Natural killer cell (primary cell): Measurements from ENCODE around the gene KCNA3. TPM values are rescaled to one million over a fixed set of nuclear protein-coding genes. Genes with fewer than 3 reads are reported as not detected.

ENCODE experiments used
- ATAC-seq, 3 donors: fragments of 150-1000 bp in 2 of 3; fragments of 200-7000 bp in 1 of 3; cut with Tn5 transposase; 1 replicate in 1 of 3; 2 replicates in 2 of 3; pipeline ENCODE4 v1.10.0; 2021; ENCODE audit warnings: mild to moderate bottlenecking in 2 of 3, moderate library complexity in 2 of 3
- DNase-seq, 2 donors: peaks; one replicate each; pipeline versions ENCODE4 v3.0.0 to v3.0.0-alpha.2; 2013 to 2021; ENCODE audit warnings: mixed read lengths in 1 of 2
- H3K27ac ChIP-seq: one replicate; pipeline ENCODE4 v1.5.1; 2013; ENCODE audit warnings: mild to moderate bottlenecking, low read length
- H3K27me3 ChIP-seq: one replicate; pipeline ENCODE4 v1.6.1; 2013; ENCODE audit warnings: low read length; ENCODE audit not compliant: control insufficient read depth, insufficient read depth
- H3K36me3 ChIP-seq: one replicate; pipeline ENCODE4 v1.6.1; 2013; ENCODE audit warnings: low read length; ENCODE audit not compliant: control insufficient read depth, insufficient read depth
- H3K4me1 ChIP-seq: one replicate; pipeline ENCODE4 v1.6.1; 2013; ENCODE audit warnings: low read length; ENCODE audit not compliant: control insufficient read depth, insufficient read depth
- H3K4me3 ChIP-seq: one replicate; pipeline ENCODE4 v1.5.1; 2013; ENCODE audit warnings: low read length
- H3K9me3 ChIP-seq: one replicate; pipeline ENCODE4 v1.6.1; 2013; ENCODE audit warnings: low read length; ENCODE audit not compliant: control insufficient read depth, insufficient read depth
- H3K27ac Mint-ChIP-seq, 2 donors: one replicate each; pipeline ENCODE4 v1.8.0; 2022; ENCODE audit warnings: mild to moderate bottlenecking in 2 of 2, mixed read lengths in 2 of 2, moderate library complexity in 1 of 2
- H3K27me3 Mint-ChIP-seq, 2 donors: one replicate each; pipeline ENCODE4 v1.8.0; 2022; ENCODE audit warnings: low read depth in 2 of 2, mixed read lengths in 2 of 2
- H3K36me3 Mint-ChIP-seq: one replicate; pipeline ENCODE4 v1.8.0; 2022; ENCODE audit warnings: mixed read lengths
- H3K4me1 Mint-ChIP-seq, 2 donors: one replicate each; pipeline ENCODE4 v1.8.0; 2022; ENCODE audit warnings: mixed read lengths in 2 of 2
- H3K4me3 Mint-ChIP-seq: one replicate; pipeline ENCODE4 v1.8.0; 2022; ENCODE audit warnings: mild to moderate bottlenecking, moderate library complexity, mixed read lengths
- H3K9me3 Mint-ChIP-seq, 2 donors: one replicate each; pipeline ENCODE4 v1.8.0; 2022; ENCODE audit warnings: mixed read lengths in 2 of 2
- CTCF ChIP-seq: fragments of 200-600 bp; IDR thresholded peaks from one replicate; pipeline ENCODE4 v1.8.0; 2022; ENCODE audit warnings: antibody characterized with exemption
- WGBS: methylation state at CpG from one replicate; pipeline ENCODE4 v1.1.7; 2013; ENCODE audit warnings: missing lambda C conversion rate; ENCODE audit not compliant: insufficient coverage; 5-methylcytosine and 5-hydroxymethylcytosine counted together
- intact Hi-C: fragments of 100-400 bp; cut with micrococcal nuclease; formaldehyde crosslinking; loops from one replicate; pipeline ENCODE4 v1.14.2; 2022
- total RNA-seq, 4 donors: library from RNA; stranded (reverse); fragments of 120-200 nt in 1 of 4; gene quantifications; one replicate each; pipeline versions ENCODE4 v1.2.3 to v1.2.4, GENCODE V29; 2013 to 2022

KCNA3 gene
- total RNA-seq, 3 donors from 2014 or later (not counting 1 experiment from before 2014, with no cell fraction given) = 19.7 to 36.2 (median 30.3) TPM

DNA sequence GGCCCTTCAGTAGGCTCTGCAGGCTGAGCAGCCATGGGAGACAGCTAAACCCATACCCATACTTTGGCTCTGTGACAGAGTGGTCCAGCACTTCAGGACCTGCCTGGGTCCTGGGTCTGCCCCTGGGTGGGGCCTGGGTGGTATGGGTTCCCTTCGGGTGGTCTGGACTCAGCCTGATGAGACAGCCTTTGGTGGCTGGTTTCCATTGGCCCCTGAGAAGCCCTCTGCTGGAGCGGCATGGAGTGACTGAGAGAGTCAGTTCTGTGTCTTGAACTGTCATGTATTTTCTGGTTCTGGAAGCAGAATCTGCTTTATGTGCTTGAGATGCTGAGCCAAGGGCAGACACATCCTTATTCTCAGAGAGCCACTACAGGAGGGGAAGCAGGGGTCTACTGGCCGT, 37.3 kb downstream of the KCNA3 start:
- ATAC-seq (no peak), DNase-seq (peak in 1 of 2 donors; percentile 24)
- peaks cover 77% of the 10 kb centered on the region for H3K4me1 ChIP-seq
- peaks cover 2 to 6% of the 10 kb centered on the region in 2 donors for H3K9me3 Mint-ChIP-seq
- no peak for TF ChIP-seq CTCF
- no peaks in the 10 kb centered on the region for H3K27me3 Mint-ChIP-seq
- no peaks in the 10 kb centered on the region for H3K36me3 Mint-ChIP-seq
- H3K36me3 ChIP-seq = no peaks in the 10 kb centered on the region
- no peak overlapping the region for H3K4me3 Mint-ChIP-seq
- H3K27me3 ChIP-seq = no peaks in the 10 kb centered on the region
- H3K4me1 Mint-ChIP-seq = peaks cover 65 to 72% of the 10 kb centered on the region in 2 donors
- H3K4me3 ChIP-seq = no peak overlapping the region
- intact Hi-C loops = no loop called here
- no peak overlapping the region for H3K27ac ChIP-seq
- no peak overlapping the region for H3K27ac Mint-ChIP-seq
- H3K9me3 ChIP-seq = no peaks in the 10 kb centered on the region
- 81% methylated on average over 3 of the region's 3 CpGs for WGBS

- 27% methylated on average over 4 of the region's 4 CpGs for WGBS
- Mint-ChIP-seq H3K36me3 (no peaks in the 10 kb centered on the region), H3K4me3 (peak overlapping the region; percentile 71), H3K4me1 (peaks cover 55 to 61% of the 10 kb centered on the region in 2 donors), H3K27me3 (no peaks in the 10 kb centered on the region), H3K27ac (peak overlapping the region; percentile 47 to 71), H3K9me3 (peaks cover 2 to 6% of the 10 kb centered on the region in 2 donors)
- Histone ChIP-seq H3K4me1 (peaks cover 80% of the 10 kb centered on the region), H3K36me3 (no peaks in the 10 kb centered on the region), H3K9me3 (no peaks in the 10 kb centered on the region), H3K27me3 (no peaks in the 10 kb centered on the region), H3K4me3 (no peak overlapping the region), H3K27ac (peak overlapping the region; percentile 43)
- ATAC-seq (peak in 1 of 3 donors; percentile 50), DNase-seq (peak in 1 of 2 donors; percentile 64)
- intact Hi-C loops = no loop called here
- TF ChIP-seq CTCF = no peak
Observed at GRCh38 chr1:110636149-110636935, 38.4 kb downstream of the KCNA3 start.

- intact Hi-C loops = no loop called here
- DNase-seq (no peak), ATAC-seq (no peak)
- H3K9me3 Mint-ChIP-seq = peaks cover 2 to 6% of the 10 kb centered on the region in 2 donors
- H3K4me3 ChIP-seq = no peak overlapping the region
- peak overlapping the region; percentile 71 for H3K4me3 Mint-ChIP-seq
- H3K27ac Mint-ChIP-seq = peak overlapping the region; percentile 47 to 71
- TF ChIP-seq CTCF = no peak
- H3K4me1 ChIP-seq = peaks cover 80% of the 10 kb centered on the region
- WGBS = 90% methylated on average over 2 of the region's 2 CpGs
- H3K27ac ChIP-seq = peak overlapping the region; percentile 43
- no peaks in the 10 kb centered on the region for H3K27me3 Mint-ChIP-seq
- peaks cover 49 to 55% of the 10 kb centered on the region in 2 donors for H3K4me1 Mint-ChIP-seq
- no peaks in the 10 kb centered on the region for H3K9me3 ChIP-seq
- H3K36me3 ChIP-seq = no peaks in the 10 kb centered on the region
- H3K36me3 Mint-ChIP-seq = no peaks in the 10 kb centered on the region
- H3K27me3 ChIP-seq = no peaks in the 10 kb centered on the region
Observed at GRCh38 chr1:110635434-110635833, 39.3 kb downstream of the KCNA3 start.
